ENCODE measurements around the gene NATD1. TPM values are rescaled to one million over a fixed set of nuclear protein-coding genes. Genes with fewer than 3 reads are reported as not detected.

NATD1 gene
- polyA plus RNA-seq (ENCODE audit: insufficient read length), result 11.2 TPM
- long read RNA-seq, donor 1, full-length matches to known transcripts, result 6 of 6 reads
- long read RNA-seq, donor 1, partial matches to known transcripts, result 0 of 6 reads
- long read RNA-seq, donor 1, other reads (novel, unspliced or antisense), result 0 of 6 reads
- long read RNA-seq, donor 2, full-length matches to known transcripts, result 6 of 6 reads
- long read RNA-seq, donor 2, partial matches to known transcripts, result 0 of 6 reads
- long read RNA-seq, donor 2, other reads (novel, unspliced or antisense), result 0 of 6 reads
- long read RNA-seq, donor 3, full-length matches to known transcripts, result 3 of 3 reads
- long read RNA-seq, donor 3, partial matches to known transcripts, result 0 of 3 reads
- long read RNA-seq, donor 3, other reads (novel, unspliced or antisense), result 0 of 3 reads
- long read RNA-seq, donor 4, result 0 reads
- long read RNA-seq, donor 5, full-length matches to known transcripts, result 1 of 1 reads
- long read RNA-seq, donor 5, partial matches to known transcripts, result 0 of 1 reads
- long read RNA-seq, donor 5, other reads (novel, unspliced or antisense), result 0 of 1 reads
- long read RNA-seq, donor 6, full-length matches to known transcripts, result 7 of 7 reads
- long read RNA-seq, donor 6, partial matches to known transcripts, result 0 of 7 reads
- long read RNA-seq, donor 6, other reads (novel, unspliced or antisense), result 0 of 7 reads
- long read RNA-seq, donor 7, full-length matches to known transcripts, result 5 of 5 reads
- long read RNA-seq, donor 7, partial matches to known transcripts, result 0 of 5 reads
- long read RNA-seq, donor 7, other reads (novel, unspliced or antisense), result 0 of 5 reads
- long read RNA-seq, donor 8, result 0 reads

GRCh38 chr17:21252796-21253645, at the start of gene NATD1:
TSS of gene NATD1 (minus strand) at chr17:21253410. CDS start at chr17:21253264, 146 bp downstream.
- DNase-seq, result peak; percentile 84

GRCh38 chr17:21301593-21302550, 48.7 kb upstream of the NATD1 start:
- DNase-seq, result no peak

GRCh38 chr17:21300601-21301571, 47.7 kb upstream of the NATD1 start:
- DNase-seq, result no peak

- no peak for DNase-seq
Observed at GRCh38 chr17:21299981-21300600, 46.9 kb upstream of the NATD1 start.

GRCh38 chr17:21298983-21299519, 45.8 kb upstream of the NATD1 start:
- no peak for DNase-seq

- DNase-seq, result no peak
Observed at GRCh38 chr17:21298056-21298982, 45.1 kb upstream of the NATD1 start.

- DNase-seq, result no peak
Observed at GRCh38 chr17:21297597-21297996, 44.4 kb upstream of the NATD1 start.

GRCh38 chr17:21297026-21297520, 43.9 kb upstream of the NATD1 start:
- no peak for DNase-seq

GRCh38 chr17:21296097-21297025, 43.2 kb upstream of the NATD1 start:
- DNase-seq, result no peak

GRCh38 chr17:21295036-21295952, 42.1 kb upstream of the NATD1 start:
- DNase-seq, result no peak

- no peak for DNase-seq
Observed at GRCh38 chr17:21294321-21295035, 41.3 kb upstream of the NATD1 start.

- no peak for DNase-seq
Observed at GRCh38 chr17:21293831-21294210, 40.6 kb upstream of the NATD1 start.

GRCh38 chr17:21292867-21293830, 39.9 kb upstream of the NATD1 start:
- no peak for DNase-seq

Measured in left kidney (tissue), 8 donors.